ENCODE data around the gene PTPRG.
A peak's percentile ranks its signal among the peaks of the same experiment; 100 is the strongest.

The PTPRG gene

DNA sequence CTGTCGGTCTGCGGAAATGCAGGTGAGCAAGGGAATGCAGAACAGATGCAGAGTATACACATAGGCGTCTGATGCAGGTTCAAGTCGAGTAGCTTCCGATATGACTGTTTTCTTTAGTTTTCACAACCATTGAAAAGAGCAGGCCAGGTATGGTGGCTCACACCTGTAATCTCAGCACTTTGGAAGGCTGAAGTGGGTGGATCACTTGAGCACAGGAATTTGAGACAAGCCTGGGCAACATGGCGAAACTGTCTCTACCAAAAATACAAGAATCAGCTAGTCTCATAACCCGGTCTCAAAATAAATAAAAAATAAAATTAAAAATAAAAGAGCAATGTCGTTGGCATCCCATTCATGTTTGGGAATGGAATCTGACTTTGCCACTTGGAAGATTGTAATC, 101.5 kb downstream of the PTPRG start:
- Histone ChIP-seq H2BK12ac (ENCODE audit: low read length) (no peak overlapping the region), H3K27me3 (ENCODE audit: insufficient read depth, low read length) (no peaks in the 10 kb centered on the region), H3K36me3 (ENCODE audit: control insufficient read depth in 1 of 2, insufficient read depth in 2 of 2, low read length in 2 of 2) (no peaks in the 10 kb centered on the region), H3K14ac (ENCODE audit: low read length) (no peak overlapping the region), H2AFZ (ENCODE audit: insufficient read depth, low read length, poor library complexity) (no peak overlapping the region), H2BK5ac (ENCODE audit: low read depth, low read length, poor library complexity) (no peak overlapping the region), H3K9ac (ENCODE audit: low read length) (no peak overlapping the region), H2BK120ac (ENCODE audit: insufficient read depth, low read length, poor library complexity) (no peak overlapping the region), H3K27ac (ENCODE audit: low read depth, low read length) (no peak overlapping the region), H4K8ac (ENCODE audit: low read depth, low read length) (no peak overlapping the region), H4K91ac (ENCODE audit: low read depth, low read length) (no peak overlapping the region), H3K4ac (ENCODE audit: low read depth, low read length) (no peak overlapping the region), H3K4me3 (ENCODE audit: low read depth, low read length) (no peak overlapping the region), H3K23ac (ENCODE audit: low read length) (no peak overlapping the region), H3K9me3 (ENCODE audit: insufficient read depth, low read depth, low read length) (no peaks in the 10 kb centered on the region), H3K4me1 (ENCODE audit: control insufficient read depth in 1 of 2, insufficient read depth in 2 of 2, low read length in 2 of 2) (peaks cover 0 to 3% of the 10 kb centered on the region in 2 experiments), H3K18ac (ENCODE audit: low read length) (no peak overlapping the region), H3K4me2 (ENCODE audit: low read length) (no peak overlapping the region), H4K12ac (ENCODE audit: low read depth, low read length) (no peak overlapping the region), H3K79me1 (ENCODE audit: low read length) (no peaks in the 10 kb centered on the region), H3K79me2 (ENCODE audit: control insufficient read depth, insufficient read depth, low read length, poor library complexity) (no peaks in the 10 kb centered on the region), H2AK5ac (ENCODE audit: low read length) (no peak overlapping the region)
- WGBS (ENCODE audit: extremely low coverage, insufficient coverage, insufficient read length), result no CpG with 5 or more reads among the region's 8 CpGs
- DNase-seq, result peak in 1 of 2 donors; percentile 8

DNA sequence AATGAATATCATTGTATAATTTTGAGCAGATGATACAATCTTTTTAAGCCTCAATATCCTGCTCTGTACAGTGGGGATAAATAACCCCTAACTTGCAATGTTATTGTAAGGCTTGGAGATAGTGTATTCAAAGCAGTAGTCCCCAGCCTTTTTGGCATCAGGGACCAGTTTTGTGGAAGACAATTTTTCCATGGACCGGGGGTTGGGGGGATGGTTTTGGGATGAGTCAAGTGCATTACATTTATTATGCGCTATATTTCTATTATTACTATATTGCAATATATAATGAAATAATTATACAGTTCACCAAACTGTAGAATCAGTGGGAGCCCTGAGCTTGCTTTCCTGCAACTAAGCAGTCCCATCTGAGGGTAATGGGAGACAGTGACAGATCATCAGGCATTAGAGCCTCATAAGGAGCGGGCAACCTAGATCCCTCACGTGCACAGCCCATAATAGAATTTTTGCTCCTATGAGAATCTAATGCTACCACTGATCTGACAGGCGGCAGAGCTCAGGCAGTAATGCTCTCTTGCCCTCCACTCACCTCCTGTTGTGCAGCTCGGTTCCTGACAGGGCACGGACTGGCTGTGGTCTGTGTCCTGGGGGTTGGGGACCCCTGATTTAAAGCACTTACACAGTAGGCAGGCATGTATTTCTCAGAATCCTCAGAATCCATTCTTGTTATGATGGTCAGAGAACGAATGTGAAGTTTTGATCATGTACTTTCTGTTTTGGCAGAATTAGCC, 102.2 kb downstream of the PTPRG start:
- H3K79me1 ChIP-seq (ENCODE audit: low read length), result no peaks in the 10 kb centered on the region
- no peak overlapping the region for H2BK5ac ChIP-seq (ENCODE audit: low read depth, low read length, poor library complexity)
- H3K27ac ChIP-seq (ENCODE audit: low read depth, low read length), result no peak overlapping the region
- no peak overlapping the region for H2AK5ac ChIP-seq (ENCODE audit: low read length)
- H3K4me3 ChIP-seq (ENCODE audit: low read depth, low read length), result no peak overlapping the region
- no peak overlapping the region for H3K18ac ChIP-seq (ENCODE audit: low read length)
- no CpG with 5 or more reads among the region's 8 CpGs for WGBS (ENCODE audit: extremely low coverage, insufficient coverage, insufficient read length)
- H3K23ac ChIP-seq (ENCODE audit: low read length), result no peak overlapping the region
- H4K8ac ChIP-seq (ENCODE audit: low read depth, low read length), result no peak overlapping the region
- H3K27me3 ChIP-seq (ENCODE audit: insufficient read depth, low read length), result no peaks in the 10 kb centered on the region
- H3K4me2 ChIP-seq (ENCODE audit: low read length), result no peak overlapping the region
- no peak overlapping the region for H2BK120ac ChIP-seq (ENCODE audit: insufficient read depth, low read length, poor library complexity)
- no peak for DNase-seq
- no peak overlapping the region for H3K14ac ChIP-seq (ENCODE audit: low read length)
- H3K9me3 ChIP-seq (ENCODE audit: insufficient read depth, low read depth, low read length), result no peaks in the 10 kb centered on the region
- H4K12ac ChIP-seq (ENCODE audit: low read depth, low read length), result no peak overlapping the region
- H2BK12ac ChIP-seq (ENCODE audit: low read length), result no peak overlapping the region
- H4K91ac ChIP-seq (ENCODE audit: low read depth, low read length), result no peak overlapping the region
- no peak overlapping the region for H2AFZ ChIP-seq (ENCODE audit: insufficient read depth, low read length, poor library complexity)
- no peaks in the 10 kb centered on the region for H3K79me2 ChIP-seq (ENCODE audit: control insufficient read depth, insufficient read depth, low read length, poor library complexity)
- no peak overlapping the region for H3K9ac ChIP-seq (ENCODE audit: low read length)
- no peaks in the 10 kb centered on the region for H3K36me3 ChIP-seq (ENCODE audit: control insufficient read depth in 1 of 2, insufficient read depth in 2 of 2, low read length in 2 of 2)
- no peak overlapping the region for H3K4ac ChIP-seq (ENCODE audit: low read depth, low read length)
- H3K4me1 ChIP-seq (ENCODE audit: control insufficient read depth in 1 of 2, insufficient read depth in 2 of 2, low read length in 2 of 2), result peaks cover 0 to 3% of the 10 kb centered on the region in 2 experiments

DNA sequence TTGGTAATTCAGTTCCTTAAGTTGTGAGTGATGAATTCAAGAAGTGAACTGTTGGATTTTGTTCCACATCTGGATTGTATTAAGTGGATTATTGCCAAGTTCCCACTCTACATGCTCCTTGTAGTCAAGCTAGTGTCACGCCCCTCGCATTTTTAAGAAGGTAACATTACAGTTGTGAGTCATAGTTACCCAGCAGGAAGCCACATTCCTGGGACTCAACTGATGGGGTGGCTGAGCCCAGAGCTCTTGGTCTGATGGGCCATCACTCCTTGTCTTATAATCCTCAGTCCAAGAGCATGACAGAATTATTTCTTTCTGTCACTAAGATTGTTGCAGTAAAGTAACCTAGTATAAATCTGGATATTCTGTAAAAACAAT, 102.7 kb downstream of the PTPRG start:
- Histone ChIP-seq H3K79me1 (ENCODE audit: low read length) (no peaks in the 10 kb centered on the region), H2AK5ac (ENCODE audit: low read length) (no peak overlapping the region), H3K14ac (ENCODE audit: low read length) (no peak overlapping the region), H3K27me3 (ENCODE audit: insufficient read depth, low read length) (no peaks in the 10 kb centered on the region), H3K4me3 (ENCODE audit: low read depth, low read length) (no peak overlapping the region), H4K91ac (ENCODE audit: low read depth, low read length) (no peak overlapping the region), H3K4me2 (ENCODE audit: low read length) (no peak overlapping the region), H4K12ac (ENCODE audit: low read depth, low read length) (no peak overlapping the region), H2BK120ac (ENCODE audit: insufficient read depth, low read length, poor library complexity) (no peak overlapping the region), H2BK5ac (ENCODE audit: low read depth, low read length, poor library complexity) (no peak overlapping the region), H3K9me3 (ENCODE audit: insufficient read depth, low read depth, low read length) (no peaks in the 10 kb centered on the region), H2BK12ac (ENCODE audit: low read length) (no peak overlapping the region), H3K36me3 (ENCODE audit: control insufficient read depth in 1 of 2, insufficient read depth in 2 of 2, low read length in 2 of 2) (no peaks in the 10 kb centered on the region), H2AFZ (ENCODE audit: insufficient read depth, low read length, poor library complexity) (no peak overlapping the region), H3K27ac (ENCODE audit: low read depth, low read length) (no peak overlapping the region), H3K4me1 (ENCODE audit: control insufficient read depth in 1 of 2, insufficient read depth in 2 of 2, low read length in 2 of 2) (peaks cover 0 to 3% of the 10 kb centered on the region in 2 experiments), H3K23ac (ENCODE audit: low read length) (no peak overlapping the region), H3K18ac (ENCODE audit: low read length) (no peak overlapping the region), H3K79me2 (ENCODE audit: control insufficient read depth, insufficient read depth, low read length, poor library complexity) (no peaks in the 10 kb centered on the region), H3K9ac (ENCODE audit: low read length) (no peak overlapping the region), H4K8ac (ENCODE audit: low read depth, low read length) (no peak overlapping the region), H3K4ac (ENCODE audit: low read depth, low read length) (no peak overlapping the region)
- no CpG with 5 or more reads among the region's 2 CpGs for WGBS (ENCODE audit: extremely low coverage, insufficient coverage, insufficient read length)
- peak in 1 of 2 donors; percentile 29 for DNase-seq

DNA sequence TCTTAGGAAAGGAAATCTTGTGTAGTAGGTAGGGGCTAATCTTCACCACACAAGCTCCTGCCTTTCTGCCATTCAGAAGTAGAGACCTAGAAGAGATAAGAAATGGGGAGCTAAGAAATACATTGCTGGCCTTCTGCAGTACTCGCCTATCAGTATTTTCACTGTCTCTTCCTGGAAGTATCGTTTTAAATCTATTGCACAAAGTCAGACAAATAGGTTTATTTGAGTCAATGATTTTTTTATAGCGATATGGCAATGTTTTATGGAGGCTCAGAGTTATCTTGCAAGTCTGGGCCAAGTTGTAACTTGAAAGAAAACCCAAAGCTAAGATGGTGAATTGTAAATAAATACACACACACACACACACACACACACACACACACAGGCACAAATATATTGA, 103.8 kb downstream of the PTPRG start:
- Histone ChIP-seq H3K4me2 (ENCODE audit: low read length) (no peak overlapping the region), H2AFZ (ENCODE audit: insufficient read depth, low read length, poor library complexity) (no peak overlapping the region), H3K36me3 (ENCODE audit: control insufficient read depth in 1 of 2, insufficient read depth in 2 of 2, low read length in 2 of 2) (no peaks in the 10 kb centered on the region), H4K91ac (ENCODE audit: low read depth, low read length) (no peak overlapping the region), H2BK120ac (ENCODE audit: insufficient read depth, low read length, poor library complexity) (no peak overlapping the region), H3K9me3 (ENCODE audit: insufficient read depth, low read depth, low read length) (peaks cover 2% of the 10 kb centered on the region), H3K79me1 (ENCODE audit: low read length) (no peaks in the 10 kb centered on the region), H2AK5ac (ENCODE audit: low read length) (no peak overlapping the region), H3K18ac (ENCODE audit: low read length) (no peak overlapping the region), H3K4me3 (ENCODE audit: low read depth, low read length) (no peak overlapping the region), H3K23ac (ENCODE audit: low read length) (no peak overlapping the region), H4K8ac (ENCODE audit: low read depth, low read length) (no peak overlapping the region), H2BK5ac (ENCODE audit: low read depth, low read length, poor library complexity) (no peak overlapping the region), H3K14ac (ENCODE audit: low read length) (no peak overlapping the region), H3K4me1 (ENCODE audit: control insufficient read depth in 1 of 2, insufficient read depth in 2 of 2, low read length in 2 of 2) (peaks cover 0 to 3% of the 10 kb centered on the region in 2 experiments), H3K9ac (ENCODE audit: low read length) (no peak overlapping the region), H4K12ac (ENCODE audit: low read depth, low read length) (no peak overlapping the region), H3K27ac (ENCODE audit: low read depth, low read length) (no peak overlapping the region), H2BK12ac (ENCODE audit: low read length) (no peak overlapping the region), H3K79me2 (ENCODE audit: control insufficient read depth, insufficient read depth, low read length, poor library complexity) (no peaks in the 10 kb centered on the region), H3K4ac (ENCODE audit: low read depth, low read length) (no peak overlapping the region), H3K27me3 (ENCODE audit: insufficient read depth, low read length) (no peaks in the 10 kb centered on the region)
- no CpG with 5 or more reads among the region's 3 CpGs for WGBS (ENCODE audit: extremely low coverage, insufficient coverage, insufficient read length)
- DNase-seq, result no peak
